GM21723 (cell line): Measurements from ENCODE around the gene CCL4L2.
"Not testable (repeated sequence)": the region's sequence is repeated elsewhere in the genome, so short reads cannot be mapped to it uniquely, and the experiment has no call there.

Source experiments
- ATAC-seq: cut with Tn5 transposase; IDR thresholded peaks from one replicate; pipeline ENCODE4 v1.9.1; 2021; ENCODE audit warnings: mild to moderate bottlenecking, moderate library complexity; ENCODE audit not compliant: unreplicated experiment

The CCL4L2 gene

GRCh38 chr17:36210439-36211211 is at the start of gene CCL4L2:
Gene CCL4L2 (plus strand): TSS chr17:36211063.
- ATAC-seq = peak; percentile 76

GRCh38 chr17:36168836-36169235 is 42.0 kb upstream of the CCL4L2 start:
- not testable (repeated sequence) for ATAC-seq

GRCh38 chr17:36176536-36176935 is 34.3 kb upstream of the CCL4L2 start, which contains the start of gene TBC1D3B:
Gene TBC1D3B (minus strand): TSS chr17:36176636. CDS start chr17:36175050, 1,586 bp downstream.
- not testable (repeated sequence) for ATAC-seq

GRCh38 chr17:36181446-36182175 is 29.3 kb upstream of the CCL4L2 start:
- ATAC-seq = not testable (repeated sequence)

- no peak for ATAC-seq
Observed at GRCh38 chr17:36182176-36183000, 28.5 kb upstream of the CCL4L2 start.

- ATAC-seq = no peak
Observed at GRCh38 chr17:36183001-36183971, 27.6 kb upstream of the CCL4L2 start.

GRCh38 chr17:36184023-36184765 is 26.7 kb upstream of the CCL4L2 start:
- no peak for ATAC-seq

- no peak for ATAC-seq
Observed at GRCh38 chr17:36185416-36185815, 25.4 kb upstream of the CCL4L2 start.

GRCh38 chr17:36186810-36187763 is 23.8 kb upstream of the CCL4L2 start:
- not testable (repeated sequence) for ATAC-seq

GRCh38 chr17:36187943-36188665 is 22.8 kb upstream of the CCL4L2 start:
- ATAC-seq = not testable (repeated sequence)

- ATAC-seq = peak; percentile 67
Observed at GRCh38 chr17:36188891-36189306, 22.0 kb upstream of the CCL4L2 start.

GRCh38 chr17:36189993-36190392 is 20.9 kb upstream of the CCL4L2 start:
- not testable (repeated sequence) for ATAC-seq

- ATAC-seq = not testable (repeated sequence)
Observed at GRCh38 chr17:36190549-36191330, 20.1 kb upstream of the CCL4L2 start.

- ATAC-seq = no peak
Observed at GRCh38 chr17:36193216-36193775, 17.6 kb upstream of the CCL4L2 start.

GRCh38 chr17:36194147-36194831 is 16.6 kb upstream of the CCL4L2 start:
- not testable (repeated sequence) for ATAC-seq
